GM21515 (cell line): ENCODE results near the gene CAMTA1.
"Not testable (repeated sequence)": the region's sequence is repeated elsewhere in the genome, so short reads cannot be mapped to it uniquely, and the experiment has no call there.

Experiments used
- ATAC-seq: cut with Tn5 transposase; IDR thresholded peaks from one replicate; pipeline ENCODE4 v1.9.1; 2021; ENCODE audit not compliant: unreplicated experiment

The CAMTA1 gene

DNA sequence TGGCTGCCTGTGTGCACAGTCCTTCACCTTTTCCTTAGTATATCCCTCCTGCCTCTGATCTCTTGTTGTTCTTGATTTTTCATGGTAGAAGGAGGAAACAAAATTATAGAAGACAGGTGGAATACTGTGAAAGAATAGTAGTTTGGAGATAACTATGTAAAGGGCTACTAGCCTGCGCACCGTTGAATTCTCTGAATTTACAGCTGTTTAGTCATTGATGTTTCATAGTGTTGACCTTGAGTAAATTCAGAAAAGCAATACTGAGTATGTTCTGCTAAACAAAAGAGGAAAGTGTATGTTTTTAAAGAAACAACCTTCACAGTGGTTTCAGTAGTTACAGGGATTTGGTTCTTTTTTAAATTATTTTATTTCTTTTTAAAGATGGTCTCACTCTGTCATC, 18.1 kb downstream of the CAMTA1 start:
- ATAC-seq, result no peak

DNA sequence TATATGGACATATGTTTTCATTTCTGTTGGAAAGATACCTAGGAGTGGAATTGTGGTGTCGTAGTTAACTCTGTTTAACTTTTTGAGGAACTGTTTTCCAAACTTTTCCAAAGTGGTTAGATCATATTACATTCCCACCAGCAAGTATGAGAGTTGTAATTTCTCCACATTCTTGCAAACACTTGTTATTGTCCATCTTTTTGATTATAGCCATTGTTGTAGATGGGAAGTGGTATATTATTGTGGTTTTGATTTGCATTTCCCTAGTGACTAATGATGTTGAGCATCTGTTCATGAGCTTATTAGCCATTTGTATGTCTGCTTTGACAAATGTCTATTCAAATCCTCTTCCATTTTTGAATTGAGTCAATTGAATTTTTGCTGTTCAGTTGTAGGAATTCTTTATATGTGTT, 19.8 kb downstream of the CAMTA1 start:
- no peak for ATAC-seq

DNA sequence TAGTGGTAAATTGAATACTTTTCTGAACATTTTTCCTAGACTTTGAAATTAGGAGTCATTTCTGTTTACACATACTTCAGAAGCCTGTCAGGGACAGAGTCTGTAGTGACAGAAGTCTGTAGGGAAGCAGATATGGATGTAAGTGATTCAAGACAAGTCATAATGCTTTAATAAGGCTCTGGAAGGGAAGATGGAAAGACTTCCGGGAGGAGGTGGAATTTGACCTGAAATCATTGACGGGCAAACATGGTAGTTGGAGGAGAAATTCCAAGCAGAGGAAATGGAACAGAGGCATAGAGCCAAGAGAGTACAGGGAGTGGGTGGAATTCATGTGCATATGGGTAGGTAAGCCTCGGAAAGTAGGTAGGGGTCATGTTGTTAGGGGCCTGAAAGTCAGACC, 22.5 kb downstream of the CAMTA1 start:
- ATAC-seq, result no peak

- no peak for ATAC-seq
Measured at GRCh38 chr1:6809461-6809860, 24.2 kb downstream of the CAMTA1 start.

GRCh38 chr1:6810146-6810734, 25.0 kb downstream of the CAMTA1 start:
- not testable (repeated sequence) for ATAC-seq

DNA sequence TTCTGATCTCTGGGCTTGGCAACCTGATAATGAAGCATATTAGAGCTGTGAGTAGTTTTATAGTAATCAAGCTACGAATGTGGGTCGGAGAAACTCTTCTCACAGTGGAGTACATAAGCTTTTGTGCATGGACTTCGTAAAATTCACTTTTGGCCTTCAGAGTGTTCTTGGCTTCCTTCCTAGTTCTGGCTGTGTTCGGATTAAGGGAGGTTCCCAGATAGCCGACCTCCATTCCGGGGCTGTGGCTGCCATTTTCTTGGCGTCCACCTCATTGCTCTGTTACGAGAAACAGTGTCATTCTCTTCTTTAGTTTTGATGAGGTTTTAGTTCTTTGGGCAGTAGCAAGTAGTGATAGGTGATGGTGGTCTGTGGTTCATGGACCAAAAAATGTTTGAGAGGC, 26.3 kb downstream of the CAMTA1 start:
- ATAC-seq, result no peak

DNA sequence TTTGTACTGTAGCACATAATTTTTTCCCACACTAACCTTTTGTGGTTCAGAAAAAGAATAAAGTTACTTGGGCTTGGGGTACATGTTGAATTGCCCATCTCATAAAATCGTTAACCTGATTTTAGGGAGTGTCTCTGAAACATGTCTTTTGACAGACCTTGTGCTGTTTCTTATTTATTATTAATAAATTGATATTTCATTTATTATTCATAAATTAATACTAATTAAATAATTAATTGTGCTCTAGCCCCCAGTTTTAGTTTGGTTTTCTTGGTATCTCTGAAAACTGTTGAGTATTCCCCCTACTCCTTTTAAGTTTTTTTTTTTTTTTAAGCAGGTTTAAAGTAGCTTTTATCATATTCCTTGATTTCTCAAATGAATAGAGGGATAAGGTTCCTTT, 27.9 kb downstream of the CAMTA1 start:
- no peak for ATAC-seq

- ATAC-seq, result no peak
Measured at GRCh38 chr1:6815726-6816125, 30.5 kb downstream of the CAMTA1 start.

GRCh38 chr1:6819246-6820040, 34.2 kb downstream of the CAMTA1 start:
- ATAC-seq, result no peak

DNA sequence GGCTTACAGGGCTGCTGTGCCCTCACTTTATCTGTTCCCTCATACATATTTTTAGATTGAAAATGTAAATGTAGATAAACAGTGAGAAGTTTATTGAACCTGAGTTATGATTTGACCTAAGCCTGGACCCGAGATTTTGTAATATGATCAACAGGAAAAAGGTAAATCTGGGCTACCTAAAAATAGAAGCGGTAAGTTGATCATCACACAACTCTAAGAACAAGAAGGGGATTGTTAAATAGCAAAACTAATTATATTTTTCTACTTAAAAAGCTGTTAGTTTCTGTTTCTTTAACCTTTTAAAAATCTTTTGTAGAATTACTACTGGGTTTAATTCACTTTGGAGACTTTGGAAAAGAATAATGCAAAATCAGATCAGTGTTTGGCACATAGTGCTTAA, 35.6 kb downstream of the CAMTA1 start:
- no peak for ATAC-seq

- peak; percentile 73 for ATAC-seq
Measured at GRCh38 chr1:6822530-6823359, 37.5 kb downstream of the CAMTA1 start.

DNA sequence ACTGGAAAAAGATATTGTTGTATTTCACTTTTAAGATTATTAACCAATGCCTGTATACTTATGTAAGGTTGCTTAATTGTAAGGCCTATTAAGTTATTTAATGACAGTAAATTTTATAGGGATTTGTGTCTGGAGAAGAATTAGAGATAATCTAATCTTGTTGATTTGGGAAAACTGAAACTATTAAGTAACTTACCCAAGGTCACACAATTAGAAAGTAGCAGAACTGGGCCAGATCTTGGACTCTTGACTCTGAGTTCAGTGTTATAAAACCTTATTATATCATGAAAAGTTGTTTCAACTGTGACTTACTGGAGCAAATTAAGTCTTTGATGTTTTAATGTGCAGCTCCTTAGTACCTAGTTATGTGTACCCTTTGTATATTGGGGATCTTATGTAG, 38.5 kb downstream of the CAMTA1 start:
- ATAC-seq, result no peak

DNA sequence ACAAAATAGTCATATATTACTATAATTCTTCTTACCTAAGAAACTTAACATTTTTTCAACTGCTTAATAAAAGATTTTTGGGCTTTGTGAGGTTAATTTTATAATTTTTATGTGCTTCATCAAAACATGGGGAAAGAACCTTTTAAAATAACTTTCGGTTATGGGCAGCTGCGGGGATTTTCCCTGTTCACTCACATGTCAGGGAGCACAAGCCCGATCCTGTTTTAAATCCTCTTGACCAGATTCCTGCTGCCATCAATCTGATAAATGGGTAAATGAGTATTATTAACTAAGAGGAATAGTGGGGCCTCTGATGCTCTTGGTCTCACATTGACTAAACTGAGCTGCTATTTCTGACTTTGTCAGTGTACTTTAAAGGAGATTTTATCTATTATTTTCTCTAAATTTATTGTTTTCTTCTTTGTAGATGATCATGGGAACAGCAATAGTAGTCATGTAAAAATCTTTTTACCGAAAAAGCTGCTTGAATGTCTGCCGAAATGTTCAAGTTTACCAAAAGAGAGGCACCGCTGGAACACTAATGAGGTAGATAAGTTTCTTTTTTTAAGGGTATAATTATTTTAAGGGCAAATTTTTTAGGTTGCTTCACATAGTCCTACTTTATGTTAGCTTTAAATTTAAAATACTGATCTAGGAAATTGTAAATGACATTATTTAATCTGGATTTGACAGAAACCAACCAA, 39.6 kb downstream of the CAMTA1 start:
- ATAC-seq, result no peak

- ATAC-seq, result no peak
Measured at GRCh38 chr1:6825828-6826227, 40.6 kb downstream of the CAMTA1 start.

DNA sequence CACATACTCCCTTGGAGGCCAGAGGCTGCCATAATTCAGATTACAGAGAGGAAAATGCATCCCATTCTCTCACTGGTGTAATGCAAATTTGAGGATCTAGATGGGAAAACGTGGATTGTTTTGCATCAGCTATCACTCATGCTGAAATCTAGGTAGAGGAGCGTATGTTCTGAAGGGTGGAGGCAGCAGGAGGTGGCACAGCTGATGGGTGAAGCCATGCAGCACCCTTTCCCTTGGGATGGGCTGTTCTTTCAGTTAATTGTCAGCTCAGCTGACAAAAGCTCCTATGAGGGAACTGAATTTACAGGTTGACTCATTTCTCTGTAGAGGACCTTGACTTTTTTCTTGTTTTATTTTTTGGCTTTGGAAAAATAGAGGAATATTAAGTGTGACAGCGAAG, 41.8 kb downstream of the CAMTA1 start:
- ATAC-seq, result no peak

- no peak for ATAC-seq
Measured at GRCh38 chr1:6827630-6828165, 42.4 kb downstream of the CAMTA1 start.

- no peak for ATAC-seq
Measured at GRCh38 chr1:6831366-6831765, 46.1 kb downstream of the CAMTA1 start.

DNA sequence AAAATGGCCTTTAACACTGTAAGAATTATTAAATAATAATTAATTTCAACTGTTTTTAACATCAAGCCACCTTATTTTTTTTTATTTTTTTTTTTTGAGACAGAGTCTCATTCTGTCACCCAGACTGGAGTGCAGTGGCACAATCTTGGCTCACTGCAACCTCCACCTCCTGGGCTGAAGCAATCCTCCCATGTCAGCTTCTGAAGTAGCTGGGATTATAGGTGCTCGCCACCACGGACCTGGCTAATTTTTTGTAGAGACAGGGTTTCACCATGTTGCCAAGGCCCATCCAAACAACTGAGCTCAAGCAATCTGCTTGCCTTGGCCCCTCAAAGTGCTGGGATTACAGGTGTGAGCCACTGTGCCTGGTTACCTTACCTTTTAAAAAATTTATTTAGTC, 46.8 kb downstream of the CAMTA1 start:
- not testable (repeated sequence) for ATAC-seq

DNA sequence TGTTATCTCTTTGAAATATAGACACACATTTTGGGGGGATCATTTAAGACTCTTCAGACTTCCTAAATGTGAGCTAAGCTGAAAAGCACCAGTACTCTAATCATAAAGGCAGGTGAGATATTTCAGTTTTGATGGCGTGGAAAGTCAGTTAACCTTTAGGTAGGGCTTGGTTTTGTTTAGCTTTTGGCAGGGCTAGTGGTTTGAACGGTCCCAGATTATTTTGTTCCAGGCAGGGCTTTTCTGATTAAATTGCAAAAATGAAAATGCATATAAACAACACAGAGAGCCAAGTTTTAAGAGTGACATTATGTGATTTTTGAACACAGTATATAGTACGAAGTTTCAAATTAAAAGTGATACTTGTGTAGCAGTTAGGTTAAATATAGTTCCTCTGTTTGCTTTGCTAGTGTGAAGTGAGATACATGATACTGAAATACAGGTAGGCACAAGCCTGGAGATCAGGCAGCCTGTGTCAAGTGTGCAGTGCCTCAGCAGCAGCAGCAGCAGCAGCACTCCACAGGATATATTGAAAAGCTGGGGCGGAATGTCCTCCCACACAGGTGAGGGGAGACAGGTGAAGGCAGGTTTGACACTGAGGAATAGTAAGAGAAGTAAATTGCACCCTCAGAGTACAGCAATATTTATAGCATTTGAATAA, 47.4 kb downstream of the CAMTA1 start:
- no peak for ATAC-seq

GRCh38 chr1:6833804-6834203, 48.5 kb downstream of the CAMTA1 start:
- ATAC-seq, result no peak

DNA sequence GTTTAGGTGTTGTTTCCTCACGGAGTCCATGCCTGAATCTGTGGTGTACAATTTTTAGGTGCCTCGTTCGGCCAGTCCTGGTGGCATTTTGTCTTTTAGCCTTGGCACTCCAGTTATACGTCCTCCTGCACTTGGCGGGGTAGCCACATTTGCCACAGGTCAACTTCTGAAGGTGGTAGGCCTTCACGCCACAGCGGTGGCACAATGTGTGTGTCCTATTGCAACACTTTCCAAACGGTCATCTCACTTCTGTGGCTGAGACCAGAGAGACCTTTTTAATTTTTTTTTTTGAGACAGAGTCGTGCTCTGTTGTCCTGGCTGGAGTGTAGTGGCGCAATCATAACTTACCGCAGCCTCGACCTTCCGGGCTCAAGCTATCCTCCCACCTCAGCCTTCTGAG, 49.1 kb downstream of the CAMTA1 start:
- no peak for ATAC-seq
